Right atrium auricular region (tissue), 2 donors: ENCODE results near the gene CALD1. TPM values are rescaled to one million over a fixed set of nuclear protein-coding genes. Genes with fewer than 3 reads are reported as not detected.

ENCODE experiments used
- DNase-seq: peaks from one replicate; pipeline ENCODE4 v3.0.0-alpha.2; 2019; ENCODE audit warnings: low spot score
- H3K27ac ChIP-seq, 2 donors: fragments of 200-600 bp; sonication (generic); 1 replicate in 1 of 2; 2 replicates in 1 of 2; pipeline ENCODE4 v1.5.1; 2016 to 2019
- H3K27me3 ChIP-seq, 2 donors: fragments of 200-600 bp; sonication (generic); one replicate each; pipeline versions ENCODE4 v1.5.1 to v1.6.0; 2017 to 2019
- H3K36me3 ChIP-seq: fragments of 200-600 bp; sonication (generic); one replicate; pipeline ENCODE4 v1.5.1; 2016
- H3K4me1 ChIP-seq, 2 donors: fragments of 200-600 bp; sonication (generic); one replicate each; pipeline versions ENCODE4 v1.5.1 to v1.6.0; 2017 to 2019
- H3K4me3 ChIP-seq, 2 donors: fragments of 200-600 bp; sonication (generic); 1 replicate in 1 of 2; 2 replicates in 1 of 2; pipeline ENCODE4 v1.5.1; 2017 to 2019; ENCODE audit warnings: mild to moderate bottlenecking in 1 of 2, moderate library complexity in 1 of 2
- H3K9me3 ChIP-seq, 2 donors: fragments of 200-600 bp; sonication (generic); one replicate each; pipeline ENCODE4 v1.5.1; 2019
- total RNA-seq, 2 donors: library from RNA; depleted of rRNA; stranded (reverse); fragments of >200 nt; gene quantifications; one replicate each; pipeline ENCODE4 v1.1.0, GENCODE V29; 2016
- TF ChIP-seq, protein P1 (sequence below), 2 donors: fragments of 200-600 bp; sonication (generic); IDR thresholded peaks; one replicate each; pipeline ENCODE4 v1.5.1; 2019; ENCODE audit warnings: antibody characterized with exemption in 2 of 2

The CALD1 gene
- total RNA-seq, 2 donors from 2014 or later, result 119 to 157 TPM

- peaks cover 29% of the 10 kb centered on the region for H3K36me3 ChIP-seq
- peaks cover 0 to 47% of the 10 kb centered on the region in 2 donors for H3K4me1 ChIP-seq
- DNase-seq, result no peak
- no peaks in the 10 kb centered on the region for H3K9me3 ChIP-seq
- TF ChIP-seq, protein P1, sequence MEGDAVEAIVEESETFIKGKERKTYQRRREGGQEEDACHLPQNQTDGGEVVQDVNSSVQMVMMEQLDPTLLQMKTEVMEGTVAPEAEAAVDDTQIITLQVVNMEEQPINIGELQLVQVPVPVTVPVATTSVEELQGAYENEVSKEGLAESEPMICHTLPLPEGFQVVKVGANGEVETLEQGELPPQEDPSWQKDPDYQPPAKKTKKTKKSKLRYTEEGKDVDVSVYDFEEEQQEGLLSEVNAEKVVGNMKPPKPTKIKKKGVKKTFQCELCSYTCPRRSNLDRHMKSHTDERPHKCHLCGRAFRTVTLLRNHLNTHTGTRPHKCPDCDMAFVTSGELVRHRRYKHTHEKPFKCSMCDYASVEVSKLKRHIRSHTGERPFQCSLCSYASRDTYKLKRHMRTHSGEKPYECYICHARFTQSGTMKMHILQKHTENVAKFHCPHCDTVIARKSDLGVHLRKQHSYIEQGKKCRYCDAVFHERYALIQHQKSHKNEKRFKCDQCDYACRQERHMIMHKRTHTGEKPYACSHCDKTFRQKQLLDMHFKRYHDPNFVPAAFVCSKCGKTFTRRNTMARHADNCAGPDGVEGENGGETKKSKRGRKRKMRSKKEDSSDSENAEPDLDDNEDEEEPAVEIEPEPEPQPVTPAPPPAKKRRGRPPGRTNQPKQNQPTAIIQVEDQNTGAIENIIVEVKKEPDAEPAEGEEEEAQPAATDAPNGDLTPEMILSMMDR (IDR thresholded peaks at IDR 0.05), result no peak
- no peak overlapping the region for H3K4me3 ChIP-seq
- no peak overlapping the region for H3K27ac ChIP-seq
- H3K27me3 ChIP-seq, result no peaks in the 10 kb centered on the region
Measured at GRCh38 chr7:134874407-134874806, 95.0 kb downstream of the CALD1 start.

DNA sequence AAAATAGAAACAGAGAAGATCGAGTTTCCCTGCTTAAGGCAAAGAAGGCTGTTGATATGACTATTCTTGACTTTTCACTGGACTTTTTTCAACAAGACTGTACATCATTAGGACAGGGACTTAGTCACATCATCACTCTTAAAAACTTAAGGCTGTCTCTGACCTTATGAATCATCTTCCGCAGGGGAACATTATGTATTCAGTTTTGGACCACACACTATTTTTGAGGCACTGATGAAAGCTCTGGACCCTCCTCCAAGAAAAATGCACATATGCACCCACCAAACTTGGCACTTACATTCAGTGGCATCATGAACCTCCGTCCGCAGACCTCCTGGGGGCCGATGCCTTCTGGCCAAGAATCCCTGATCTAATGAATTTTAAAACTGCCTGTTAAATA lies 96.4 kb downstream of the CALD1 start:
- peaks cover 0 to 54% of the 10 kb centered on the region in 2 donors for H3K4me1 ChIP-seq
- no peaks in the 10 kb centered on the region for H3K9me3 ChIP-seq
- DNase-seq, result no peak
- TF ChIP-seq, protein P1 (IDR thresholded peaks at IDR 0.05), result no peak
- H3K27ac ChIP-seq, result peak overlapping the region in 1 of 2 donors; percentile 6
- H3K4me3 ChIP-seq, result no peak overlapping the region
- no peaks in the 10 kb centered on the region for H3K27me3 ChIP-seq
- H3K36me3 ChIP-seq, result peaks cover 21% of the 10 kb centered on the region

DNA sequence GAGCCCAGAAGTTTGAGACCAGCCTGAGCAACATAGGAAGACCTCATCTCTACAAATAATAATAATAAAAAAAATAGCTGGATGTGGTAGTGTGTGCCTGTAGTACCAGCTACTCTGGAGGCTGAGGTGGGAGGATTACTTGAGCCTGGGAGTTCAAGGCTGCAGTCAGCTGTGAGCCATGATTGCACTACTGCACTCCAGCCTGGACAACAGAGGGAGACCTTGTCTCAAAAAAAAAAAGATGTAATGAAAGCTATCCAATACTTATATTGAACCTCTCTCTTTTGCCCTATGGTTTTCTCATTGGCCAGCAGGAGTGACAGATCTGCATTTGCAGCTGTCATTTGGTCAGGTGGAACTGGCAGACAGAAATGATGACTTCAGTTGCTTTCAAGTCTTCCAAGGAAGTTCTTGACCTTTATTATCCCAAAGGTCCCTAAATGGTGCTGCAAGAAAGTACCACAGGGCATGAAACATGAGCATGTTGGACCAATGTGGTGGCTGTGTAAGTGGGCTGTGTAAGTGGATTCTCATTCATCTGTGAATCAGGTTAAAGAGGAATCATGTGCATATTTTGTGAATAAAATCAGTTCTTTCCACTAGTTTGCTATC lies 99.4 kb downstream of the CALD1 start:
- TF ChIP-seq, protein P1 (IDR thresholded peaks at IDR 0.05), result peak in 1 of 2 donors; percentile 28
- Histone ChIP-seq H3K4me1 (peaks cover 0 to 42% of the 10 kb centered on the region in 2 donors), H3K27ac (no peak overlapping the region), H3K27me3 (no peaks in the 10 kb centered on the region), H3K9me3 (no peaks in the 10 kb centered on the region), H3K4me3 (no peak overlapping the region), H3K36me3 (peaks cover 21% of the 10 kb centered on the region)
- no peak for DNase-seq

GRCh38 chr7:134879815-134880475 lies 100.5 kb downstream of the CALD1 start:
- Histone ChIP-seq H3K36me3 (peaks cover 21% of the 10 kb centered on the region), H3K4me3 (no peak overlapping the region), H3K27me3 (no peaks in the 10 kb centered on the region), H3K4me1 (peaks cover 0 to 47% of the 10 kb centered on the region in 2 donors), H3K9me3 (no peaks in the 10 kb centered on the region), H3K27ac (peak overlapping the region in 1 of 2 donors; percentile 51)
- no peak for DNase-seq
- TF ChIP-seq, protein P1 (IDR thresholded peaks at IDR 0.05), result no peak

- TF ChIP-seq, protein P1 (IDR thresholded peaks at IDR 0.05), result no peak
- H3K27me3 ChIP-seq, result no peaks in the 10 kb centered on the region
- H3K4me1 ChIP-seq, result peaks cover 0 to 68% of the 10 kb centered on the region in 2 donors
- no peak overlapping the region for H3K4me3 ChIP-seq
- peak overlapping the region; percentile 22 to 91 for H3K27ac ChIP-seq
- H3K36me3 ChIP-seq, result peaks cover 10% of the 10 kb centered on the region
- DNase-seq, result no peak
- no peaks in the 10 kb centered on the region for H3K9me3 ChIP-seq
Measured at GRCh38 chr7:134882481-134882880, 103.0 kb downstream of the CALD1 start.
